Activated T-cell treated with anti-CD3 and anti-CD28 coated beads, Interleukin-2, amount 50 U/mL, for 4 hours (primary cell): ENCODE results near the gene PRICKLE2. TPM values are rescaled to one million over a fixed set of nuclear protein-coding genes. Genes with fewer than 3 reads are reported as not detected.
"Not testable (repeated sequence)": the region's sequence is repeated elsewhere in the genome, so short reads cannot be mapped to it uniquely, and the experiment has no call there.

ENCODE experiments used
- ATAC-seq, 2 donors: fragments of 200-7000 bp; cut with Tn5 transposase; one replicate each; pipeline ENCODE4 v1.10.0; 2021
- DNase-seq: peaks from one replicate; pipeline ENCODE4 v3.0.0-alpha.2; 2020
- H3K27me3 Mint-ChIP-seq: one replicate; pipeline ENCODE4 v1.8.0; 2021; ENCODE audit warnings: low read depth, mixed read lengths
- H3K36me3 Mint-ChIP-seq: one replicate; pipeline ENCODE4 v1.8.0; 2022; ENCODE audit warnings: mixed read lengths; ENCODE audit not compliant: insufficient read depth
- H3K4me1 Mint-ChIP-seq: one replicate; pipeline ENCODE4 v1.8.0; 2021; ENCODE audit warnings: low read depth, mixed read lengths
- H3K4me3 Mint-ChIP-seq: one replicate; pipeline ENCODE4 v1.8.0; 2021; ENCODE audit warnings: mild to moderate bottlenecking, moderate library complexity, mixed read lengths
- H3K9me3 Mint-ChIP-seq: one replicate; pipeline ENCODE4 v1.8.0; 2021; ENCODE audit warnings: mixed read lengths
- total RNA-seq, 3 donors: library from RNA; stranded (reverse); gene quantifications; one replicate each; pipeline ENCODE4 v1.2.1, GENCODE V29; 2021

The PRICKLE2 gene
- total RNA-seq, 3 donors from 2014 or later: not detected

GRCh38 chr3:64094713-64095079 is 130.6 kb downstream of the PRICKLE2 start:
- no peak overlapping the region for H3K4me3 Mint-ChIP-seq
- H3K27me3 Mint-ChIP-seq: peaks cover 14% of the 10 kb centered on the region
- no peak for ATAC-seq
- no peaks in the 10 kb centered on the region for H3K4me1 Mint-ChIP-seq
- H3K36me3 Mint-ChIP-seq: no peaks in the 10 kb centered on the region
- no peaks in the 10 kb centered on the region for H3K9me3 Mint-ChIP-seq
- DNase-seq: no peak

GRCh38 chr3:64093825-64094712 is 131.2 kb downstream of the PRICKLE2 start:
- Mint-ChIP-seq H3K4me1 (no peaks in the 10 kb centered on the region), H3K36me3 (no peaks in the 10 kb centered on the region), H3K27me3 (peaks cover 11% of the 10 kb centered on the region), H3K4me3 (no peak overlapping the region), H3K9me3 (no peaks in the 10 kb centered on the region)
- ATAC-seq (no peak), DNase-seq (no peak)

GRCh38 chr3:64093211-64093610 is 132.1 kb downstream of the PRICKLE2 start:
- DNase-seq (no peak), ATAC-seq (no peak)
- Mint-ChIP-seq H3K9me3 (no peaks in the 10 kb centered on the region), H3K27me3 (peaks cover 9% of the 10 kb centered on the region), H3K4me1 (no peaks in the 10 kb centered on the region), H3K36me3 (no peaks in the 10 kb centered on the region), H3K4me3 (no peak overlapping the region)

- Mint-ChIP-seq H3K9me3 (no peaks in the 10 kb centered on the region), H3K36me3 (no peaks in the 10 kb centered on the region), H3K27me3 (peaks cover 6% of the 10 kb centered on the region), H3K4me3 (no peak overlapping the region), H3K4me1 (no peaks in the 10 kb centered on the region)
- no peak for ATAC-seq
- no peak for DNase-seq
Measured at GRCh38 chr3:64091501-64091900, 133.8 kb downstream of the PRICKLE2 start.

GRCh38 chr3:64089386-64089785 is 135.9 kb downstream of the PRICKLE2 start:
- DNase-seq, H3K9me3 Mint-ChIP-seq, H3K4me1 Mint-ChIP-seq, H3K27me3 Mint-ChIP-seq, H3K4me3 Mint-ChIP-seq, ATAC-seq, H3K36me3 Mint-ChIP-seq: not testable (repeated sequence)

- H3K9me3 Mint-ChIP-seq: no peaks in the 10 kb centered on the region
- no peaks in the 10 kb centered on the region for H3K36me3 Mint-ChIP-seq
- peaks cover 6% of the 10 kb centered on the region for H3K27me3 Mint-ChIP-seq
- no peaks in the 10 kb centered on the region for H3K4me1 Mint-ChIP-seq
- H3K4me3 Mint-ChIP-seq: no peak overlapping the region
- ATAC-seq (no peak), DNase-seq (no peak)
Measured at GRCh38 chr3:64088408-64089205, 136.7 kb downstream of the PRICKLE2 start.

- no peaks in the 10 kb centered on the region for H3K9me3 Mint-ChIP-seq
- no peaks in the 10 kb centered on the region for H3K4me1 Mint-ChIP-seq
- H3K36me3 Mint-ChIP-seq: no peaks in the 10 kb centered on the region
Measured at GRCh38 chr3:64086479-64087252, 138.6 kb downstream of the PRICKLE2 start.

GRCh38 chr3:64084640-64085039 is 140.6 kb downstream of the PRICKLE2 start:
- Mint-ChIP-seq H3K4me1 (no peaks in the 10 kb centered on the region), H3K27me3 (peaks cover 2% of the 10 kb centered on the region), H3K9me3 (no peaks in the 10 kb centered on the region), H3K36me3 (no peaks in the 10 kb centered on the region), H3K4me3 (no peak overlapping the region)
- DNase-seq (no peak), ATAC-seq (no peak)

More at GRCh38 chr3:64086479-64087252, 138.6 kb downstream of the PRICKLE2 start:
- DNase-seq: no peak
- peaks cover 3% of the 10 kb centered on the region for H3K27me3 Mint-ChIP-seq
- ATAC-seq: no peak
- H3K4me3 Mint-ChIP-seq: no peak overlapping the region

- peaks cover 9% of the 10 kb centered on the region for H3K27me3 Mint-ChIP-seq
- DNase-seq (no peak), ATAC-seq (no peak)
- H3K4me3 Mint-ChIP-seq: no peak overlapping the region
- H3K4me1 Mint-ChIP-seq: no peaks in the 10 kb centered on the region
- no peaks in the 10 kb centered on the region for H3K9me3 Mint-ChIP-seq
- no peaks in the 10 kb centered on the region for H3K36me3 Mint-ChIP-seq
Measured at GRCh38 chr3:64083575-64083974, 141.7 kb downstream of the PRICKLE2 start.

GRCh38 chr3:64082961-64083541 is 142.2 kb downstream of the PRICKLE2 start:
- DNase-seq (no peak), ATAC-seq (no peak)
- Mint-ChIP-seq H3K9me3 (no peaks in the 10 kb centered on the region), H3K27me3 (peaks cover 11% of the 10 kb centered on the region), H3K4me1 (no peaks in the 10 kb centered on the region), H3K36me3 (no peaks in the 10 kb centered on the region), H3K4me3 (no peak overlapping the region)

GRCh38 chr3:64082411-64082810 is 142.9 kb downstream of the PRICKLE2 start:
- no peak for ATAC-seq

GRCh38 chr3:64081235-64081630 is 144.0 kb downstream of the PRICKLE2 start:
- ATAC-seq (peak; percentile 38 to 56), DNase-seq (no peak)
- H3K36me3 Mint-ChIP-seq: no peaks in the 10 kb centered on the region
- H3K27me3 Mint-ChIP-seq: peaks cover 19% of the 10 kb centered on the region
- H3K9me3 Mint-ChIP-seq: no peaks in the 10 kb centered on the region
- no peaks in the 10 kb centered on the region for H3K4me1 Mint-ChIP-seq
- H3K4me3 Mint-ChIP-seq: no peak overlapping the region

More at GRCh38 chr3:64082411-64082810, 142.9 kb downstream of the PRICKLE2 start:
- Mint-ChIP-seq H3K4me3 (no peak overlapping the region), H3K9me3 (no peaks in the 10 kb centered on the region), H3K27me3 (peaks cover 12% of the 10 kb centered on the region), H3K36me3 (no peaks in the 10 kb centered on the region), H3K4me1 (no peaks in the 10 kb centered on the region)
- DNase-seq: no peak

- Mint-ChIP-seq H3K27me3 (peaks cover 19% of the 10 kb centered on the region), H3K9me3 (no peaks in the 10 kb centered on the region), H3K4me3 (no peak overlapping the region), H3K4me1 (no peaks in the 10 kb centered on the region), H3K36me3 (no peaks in the 10 kb centered on the region)
- DNase-seq (no peak), ATAC-seq (peak in 1 of 2 donors; percentile 32)
Measured at GRCh38 chr3:64080616-64081234, 144.5 kb downstream of the PRICKLE2 start.
